Measurements from ENCODE around the gene GCNA. TPM values are rescaled to one million over a fixed set of nuclear protein-coding genes. Genes with fewer than 3 reads are reported as not detected.
A peak's percentile ranks its signal among the peaks of the same experiment; 100 is the strongest.

GCNA gene
- total RNA-seq, 4 donors from 2014 or later: 3.0 to 15.7 (median 4.9) TPM

DNA sequence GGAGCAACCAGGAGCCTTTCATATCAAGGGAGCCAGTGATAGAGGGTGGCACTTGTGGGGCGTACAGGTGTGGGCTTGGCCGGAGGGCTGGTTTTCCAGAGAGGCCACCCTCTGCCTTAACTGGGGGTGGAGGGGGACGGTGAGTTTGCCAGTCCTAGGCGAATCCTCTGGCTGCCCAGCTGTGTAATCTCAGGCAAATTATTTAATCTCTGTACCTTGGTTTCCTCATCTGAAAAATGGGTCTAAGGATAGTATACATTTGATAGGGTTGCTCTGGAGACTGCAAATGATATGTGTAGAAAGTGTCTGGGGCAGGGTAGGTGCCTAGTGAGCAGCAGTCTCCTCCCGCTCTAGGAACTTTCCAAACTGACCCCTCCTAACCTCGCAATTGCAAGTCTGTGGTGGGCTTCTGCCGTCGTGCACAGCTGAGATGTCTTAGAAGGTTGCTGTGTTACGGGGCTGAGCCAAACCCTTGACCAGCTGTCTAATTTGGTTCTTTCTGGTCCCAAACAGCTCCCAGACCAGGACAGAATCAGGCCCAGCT, 43.9 kb downstream of the GCNA start:
- no peak overlapping the region for H3K4me3 ChIP-seq
- H3K9me3 ChIP-seq: no peaks in the 10 kb centered on the region
- H3K36me3 ChIP-seq: no peaks in the 10 kb centered on the region
- H3K27me3 ChIP-seq: no peaks in the 10 kb centered on the region
- H3K4me1 ChIP-seq: peaks cover 9 to 36% (median 21%) of the 10 kb centered on the region in 4 donors
- TF ChIP-seq POLR2A (IDR thresholded peaks at IDR 0.05): no peak
- TF ChIP-seq, protein P1, sequence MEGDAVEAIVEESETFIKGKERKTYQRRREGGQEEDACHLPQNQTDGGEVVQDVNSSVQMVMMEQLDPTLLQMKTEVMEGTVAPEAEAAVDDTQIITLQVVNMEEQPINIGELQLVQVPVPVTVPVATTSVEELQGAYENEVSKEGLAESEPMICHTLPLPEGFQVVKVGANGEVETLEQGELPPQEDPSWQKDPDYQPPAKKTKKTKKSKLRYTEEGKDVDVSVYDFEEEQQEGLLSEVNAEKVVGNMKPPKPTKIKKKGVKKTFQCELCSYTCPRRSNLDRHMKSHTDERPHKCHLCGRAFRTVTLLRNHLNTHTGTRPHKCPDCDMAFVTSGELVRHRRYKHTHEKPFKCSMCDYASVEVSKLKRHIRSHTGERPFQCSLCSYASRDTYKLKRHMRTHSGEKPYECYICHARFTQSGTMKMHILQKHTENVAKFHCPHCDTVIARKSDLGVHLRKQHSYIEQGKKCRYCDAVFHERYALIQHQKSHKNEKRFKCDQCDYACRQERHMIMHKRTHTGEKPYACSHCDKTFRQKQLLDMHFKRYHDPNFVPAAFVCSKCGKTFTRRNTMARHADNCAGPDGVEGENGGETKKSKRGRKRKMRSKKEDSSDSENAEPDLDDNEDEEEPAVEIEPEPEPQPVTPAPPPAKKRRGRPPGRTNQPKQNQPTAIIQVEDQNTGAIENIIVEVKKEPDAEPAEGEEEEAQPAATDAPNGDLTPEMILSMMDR (IDR thresholded peaks at IDR 0.05): no peak
- H3K27ac ChIP-seq: peak overlapping the region; percentile 74 to 94 (median 90)
- DNase-seq: no peak

DNA sequence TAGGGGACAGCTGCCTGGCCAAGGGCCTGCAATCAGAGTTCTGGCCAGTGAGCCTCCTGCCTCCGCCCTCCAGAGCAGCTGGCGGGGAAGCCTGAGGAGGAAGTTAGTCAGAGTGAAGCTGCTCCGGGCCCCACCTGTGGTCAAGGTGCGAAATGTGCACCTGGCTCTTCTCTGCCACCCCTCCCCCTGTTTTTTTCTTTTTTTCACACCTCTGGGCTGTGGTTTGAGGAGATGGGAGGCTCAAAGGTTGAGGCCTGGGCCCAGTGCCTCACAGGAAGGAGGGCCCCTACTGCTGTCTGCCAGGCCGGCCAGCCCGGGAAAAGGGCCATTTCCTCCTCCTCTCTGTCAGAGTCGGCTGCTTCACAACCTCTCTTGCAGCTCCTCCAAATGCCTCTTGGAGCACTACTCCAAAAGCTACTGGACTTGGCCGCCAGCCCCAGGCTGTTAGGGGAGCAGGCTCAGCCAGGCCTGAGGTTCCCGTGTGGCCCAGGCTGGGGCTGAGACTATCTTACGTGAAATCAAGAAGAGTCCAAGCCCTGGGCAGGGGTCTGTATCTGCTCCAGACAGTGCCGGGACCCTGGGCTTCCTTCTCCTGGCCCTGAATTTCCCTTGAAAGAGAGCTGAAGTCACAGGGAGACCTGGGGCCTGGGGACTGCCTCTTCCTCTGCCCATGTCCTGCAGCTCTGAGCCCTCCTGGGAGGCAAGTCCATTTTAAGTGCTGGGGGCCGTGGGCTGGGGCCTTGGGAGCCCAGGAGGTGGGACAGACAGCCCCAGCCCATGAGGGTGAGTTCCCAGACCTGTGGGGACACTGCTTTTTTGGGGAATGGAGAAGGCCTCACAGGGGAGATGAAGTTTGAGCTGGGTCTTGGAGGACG, 44.6 kb downstream of the GCNA start:
- Histone ChIP-seq H3K4me1 (peaks cover 9 to 36% (median 21%) of the 10 kb centered on the region in 4 donors), H3K9me3 (no peaks in the 10 kb centered on the region), H3K4me3 (no peak overlapping the region), H3K27ac (peak overlapping the region; percentile 74 to 94 (median 90)), H3K36me3 (no peaks in the 10 kb centered on the region), H3K27me3 (no peaks in the 10 kb centered on the region)
- TF ChIP-seq, protein P1 (IDR thresholded peaks at IDR 0.05): peak in 4 of 6 experiments; percentile 21 to 41 (median 30)
- TF ChIP-seq POLR2A (IDR thresholded peaks at IDR 0.05): peak; percentile 16 to 72
- peak; percentile 71 to 92 (median 85) for DNase-seq

DNA sequence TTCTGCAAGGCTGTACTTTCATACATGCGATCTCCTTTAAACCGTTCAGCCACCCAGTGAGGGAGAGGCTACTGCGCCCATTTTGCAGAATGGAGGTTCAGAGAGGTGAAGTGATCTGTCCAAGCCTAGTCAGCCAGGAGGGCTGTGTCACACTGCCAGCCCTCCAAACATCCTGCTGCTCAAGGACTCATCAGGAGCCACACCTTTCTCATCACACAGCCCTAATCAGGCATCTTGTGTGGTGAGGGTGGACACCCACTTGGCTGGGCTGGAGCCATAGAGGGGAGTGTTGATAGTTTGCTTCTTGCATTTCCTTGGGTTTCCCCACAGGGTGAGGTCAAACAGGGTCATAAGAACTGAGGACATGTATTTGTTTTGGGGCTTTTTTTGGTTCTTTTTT, 45.5 kb downstream of the GCNA start:
- no peak for DNase-seq

DNA sequence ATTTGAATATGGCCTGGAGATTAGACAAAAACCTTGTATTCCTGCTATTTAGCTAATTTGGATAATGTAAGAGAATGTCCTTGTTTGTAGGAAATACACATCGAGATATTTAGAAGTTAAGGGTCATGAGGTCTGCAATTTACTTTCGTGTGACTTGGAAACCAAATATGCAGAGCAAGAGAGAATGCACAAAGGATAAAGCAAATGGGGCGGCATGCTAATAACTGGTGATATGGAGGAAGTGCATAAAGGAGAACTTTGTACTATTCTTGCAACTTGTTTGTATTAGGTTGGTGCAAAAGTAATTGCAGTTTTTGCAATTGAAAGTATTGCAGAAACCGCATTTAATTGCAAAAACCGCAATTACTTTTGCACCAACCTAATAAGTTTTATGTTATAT, 47.2 kb downstream of the GCNA start:
- Histone ChIP-seq H3K27ac (peak overlapping the region in 1 of 4 donors; percentile 58), H3K36me3 (no peaks in the 10 kb centered on the region), H3K9me3 (no peaks in the 10 kb centered on the region), H3K4me3 (no peak overlapping the region), H3K4me1 (peaks cover 6 to 36% (median 21%) of the 10 kb centered on the region in 4 donors), H3K27me3 (no peaks in the 10 kb centered on the region)
- DNase-seq: no peak
- no peak for TF ChIP-seq POLR2A (IDR thresholded peaks at IDR 0.05)

More for the DNA sequence above, 45.5 kb downstream of the GCNA start:
- Histone ChIP-seq H3K4me3 (no peak overlapping the region), H3K27ac (peak overlapping the region; percentile 74 to 94 (median 90)), H3K36me3 (no peaks in the 10 kb centered on the region), H3K9me3 (no peaks in the 10 kb centered on the region), H3K27me3 (no peaks in the 10 kb centered on the region), H3K4me1 (peaks cover 6 to 36% (median 21%) of the 10 kb centered on the region in 4 donors)
- no peak for TF ChIP-seq POLR2A (IDR thresholded peaks at IDR 0.05)
- TF ChIP-seq, protein P1 (IDR thresholded peaks at IDR 0.05): no peak

DNA sequence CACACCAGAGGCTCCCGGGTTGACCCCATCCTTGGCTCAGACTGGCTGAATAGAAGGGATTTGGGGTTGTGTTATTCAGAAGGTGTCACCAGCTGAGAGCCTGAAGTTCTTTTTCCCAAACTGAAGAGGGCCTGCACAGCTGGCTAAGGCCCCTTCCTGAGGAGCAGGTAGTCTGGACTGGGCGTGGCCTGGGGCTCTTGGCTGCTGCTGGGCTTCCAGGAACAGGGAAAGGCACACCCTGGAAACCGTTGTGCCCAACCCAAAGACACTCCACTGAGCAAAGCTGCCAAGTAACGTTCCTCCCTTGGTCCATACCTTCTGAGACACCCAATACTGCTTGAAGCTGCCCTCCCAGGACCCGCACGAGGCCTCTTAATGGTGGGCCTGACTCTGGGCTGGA, 48.3 kb downstream of the GCNA start:
- H3K9me3 ChIP-seq: no peaks in the 10 kb centered on the region
- peak in 2 of 3 donors; percentile 59 to 65 for DNase-seq
- H3K4me3 ChIP-seq: no peak overlapping the region
- no peak for TF ChIP-seq POLR2A (IDR thresholded peaks at IDR 0.05)
- TF ChIP-seq, protein P1 (IDR thresholded peaks at IDR 0.05): no peak
- peak overlapping the region in 3 of 4 donors; percentile 40 to 69 (median 58) for H3K27ac ChIP-seq
- H3K27me3 ChIP-seq: no peaks in the 10 kb centered on the region
- H3K36me3 ChIP-seq: no peaks in the 10 kb centered on the region
- peaks cover 6 to 36% (median 21%) of the 10 kb centered on the region in 4 donors for H3K4me1 ChIP-seq
